Coronary artery (tissue), 2 donors: ENCODE measurements around the gene AUP1.

ENCODE experiments used
- DNase-seq: peaks from one replicate; pipeline ENCODE4 v3.0.0-alpha.2; 2017; ENCODE audit warnings: low spot score
- H3K27ac ChIP-seq, 2 donors: fragments of 200-600 bp; sonication (generic); one replicate each; pipeline ENCODE4 v1.5.1; 2016 to 2019
- H3K4me3 ChIP-seq: fragments of 200-600 bp; sonication (generic); 2 replicates; pipeline ENCODE4 v1.5.1; 2016; ENCODE audit warnings: mild to moderate bottlenecking, moderate library complexity
- CTCF ChIP-seq: fragments of 200-600 bp; sonication (generic); IDR thresholded peaks from one replicate; pipeline ENCODE4 v1.5.1; 2019; ENCODE audit warnings: antibody characterized with exemption

The AUP1 gene

GRCh38 chr2:74544634-74545033 lies 15.1 kb upstream of the AUP1 start:
- no peak for DNase-seq
- Histone ChIP-seq H3K4me3 (no peak overlapping the region), H3K27ac (no peak overlapping the region)
- TF ChIP-seq CTCF: no peak

DNA sequence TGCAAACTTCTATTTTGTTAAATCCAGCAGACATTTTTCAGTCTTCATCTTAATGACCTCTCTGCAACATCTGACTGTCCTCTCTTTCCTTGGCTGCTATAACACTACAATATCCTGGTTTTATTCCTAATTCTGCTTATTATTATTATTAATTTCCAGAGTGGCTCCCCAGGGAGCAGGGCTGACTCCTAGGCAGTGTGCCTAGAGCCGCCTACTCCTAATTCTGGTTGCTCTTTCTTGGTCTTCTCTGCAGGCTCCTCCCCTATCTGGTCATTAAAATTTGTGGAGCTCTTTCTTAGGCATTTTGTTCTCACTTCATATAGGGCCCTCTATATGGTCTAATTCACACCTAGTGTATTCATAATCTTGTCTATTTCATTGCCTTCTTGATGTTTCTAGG lies 13.5 kb upstream of the AUP1 start:
- no peak overlapping the region for H3K27ac ChIP-seq
- DNase-seq: no peak
- H3K4me3 ChIP-seq: no peak overlapping the region
- no peak for TF ChIP-seq CTCF

- DNase-seq: no peak
- Histone ChIP-seq H3K27ac (peak overlapping the region in 1 of 2 donors; percentile 73), H3K4me3 (no peak overlapping the region)
- no peak for TF ChIP-seq CTCF
Measured at GRCh38 chr2:74540291-74540690, 10.8 kb upstream of the AUP1 start.

DNA sequence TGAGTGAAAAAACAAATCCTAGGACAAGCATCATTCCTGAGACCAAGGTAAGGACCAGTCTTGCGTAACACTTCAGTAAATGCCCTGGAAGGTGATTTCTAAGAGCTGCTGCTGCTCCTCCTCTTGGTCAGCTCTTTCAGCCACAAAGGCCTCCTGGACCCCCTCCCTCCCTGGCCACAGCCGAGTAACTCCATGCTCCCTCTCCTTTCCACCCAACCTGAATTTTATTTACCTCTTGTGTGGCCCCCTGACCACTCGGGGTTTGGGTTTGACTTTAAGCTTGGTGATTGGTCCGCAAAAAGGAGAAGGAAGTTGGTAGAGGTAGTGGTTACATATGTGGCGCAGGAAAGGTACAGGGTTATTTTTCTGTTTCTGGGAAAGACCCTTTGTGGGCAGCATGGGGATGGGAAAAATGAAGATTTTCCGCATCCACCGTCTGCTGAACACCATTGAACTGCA lies 9.4 kb upstream of the AUP1 start:
- Histone ChIP-seq H3K4me3 (no peak overlapping the region), H3K27ac (no peak overlapping the region)
- TF ChIP-seq CTCF: no peak
- no peak for DNase-seq

DNA sequence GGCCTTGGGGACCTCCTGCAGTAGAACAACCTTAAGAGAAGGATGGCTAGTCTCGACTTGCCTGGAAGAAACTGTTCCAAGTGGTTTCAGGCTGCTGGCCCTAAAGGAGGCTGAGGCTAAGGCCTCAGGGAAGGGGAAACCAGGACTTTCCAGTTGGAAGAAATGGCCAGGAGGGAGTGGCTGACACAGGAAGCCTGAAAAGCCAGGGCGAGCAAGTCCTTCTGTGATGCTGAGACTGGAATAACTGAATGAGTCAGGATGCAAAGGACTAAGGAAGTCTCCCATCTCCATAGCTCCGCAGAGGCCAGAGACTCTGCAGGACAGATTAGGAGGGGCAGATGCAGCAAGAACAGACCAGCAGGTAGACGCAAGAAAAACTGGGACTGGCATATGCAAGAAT lies 7.6 kb upstream of the AUP1 start:
- no peak overlapping the region for H3K4me3 ChIP-seq
- TF ChIP-seq CTCF: no peak
- no peak overlapping the region for H3K27ac ChIP-seq
- no peak for DNase-seq

DNA sequence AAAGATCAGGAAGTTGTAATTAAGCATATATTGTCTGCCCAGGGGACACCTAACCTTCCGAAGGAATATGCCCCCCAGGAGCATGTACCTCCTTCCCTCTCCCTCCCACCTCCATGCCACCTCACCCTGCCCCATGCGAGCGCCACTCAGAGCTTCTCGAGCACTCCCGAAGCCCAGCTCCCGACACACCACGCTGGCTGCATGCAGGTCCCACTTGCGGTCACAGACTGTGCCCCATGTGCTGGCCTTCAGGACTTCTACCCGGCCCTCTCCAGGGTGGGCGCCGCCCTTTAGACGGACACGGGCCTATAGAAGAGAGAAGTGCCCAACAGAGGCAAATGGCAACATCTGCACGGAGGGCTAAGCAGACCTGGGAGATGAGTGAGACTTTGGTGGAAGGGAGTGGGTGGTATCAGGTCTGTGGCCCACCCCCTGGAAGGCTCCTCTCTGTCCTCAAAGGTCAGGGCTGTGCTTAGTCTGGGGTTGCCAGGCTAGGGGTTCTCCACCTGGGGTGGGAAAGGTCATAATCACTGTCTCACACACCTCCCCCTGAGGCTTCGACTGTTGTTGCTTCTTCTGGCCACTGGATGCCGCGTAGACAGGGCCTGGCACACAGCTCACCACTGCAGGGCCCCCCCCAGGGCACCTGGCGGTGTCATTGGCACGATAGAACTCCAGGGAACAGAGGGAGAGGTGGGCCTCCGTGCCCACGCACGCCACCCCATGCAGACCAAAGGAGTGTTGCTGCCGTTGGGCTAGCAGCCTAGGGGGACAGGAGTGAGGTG lies 6.9 kb upstream of the AUP1 start:
- H3K4me3 ChIP-seq: no peak overlapping the region

More for the DNA sequence above, 6.9 kb upstream of the AUP1 start:
- TF ChIP-seq CTCF: no peak
- no peak overlapping the region for H3K27ac ChIP-seq
- no peak for DNase-seq
